ENCODE data around the gene MEGF11.

MEGF11 gene

GRCh38 chr15:65922621-65923020 is 330.9 kb downstream of the MEGF11 start:
- no peak for TF ChIP-seq CTCF (conservative IDR thresholded peaks at IDR 0.05; ENCODE audit: low read depth, low read length)
- no peak for DNase-seq (ENCODE audit: low read depth)
- no peak overlapping the region for H3K4me3 ChIP-seq (ENCODE audit: low read depth, low read length)

GRCh38 chr15:65921780-65922179 is 331.8 kb downstream of the MEGF11 start:
- H3K4me3 ChIP-seq (ENCODE audit: low read depth, low read length): no peak overlapping the region
- DNase-seq (ENCODE audit: low read depth): no peak
- TF ChIP-seq CTCF (conservative IDR thresholded peaks at IDR 0.05; ENCODE audit: low read depth, low read length): no peak

GRCh38 chr15:65920825-65921309 is 332.7 kb downstream of the MEGF11 start:
- no peak for TF ChIP-seq CTCF (conservative IDR thresholded peaks at IDR 0.05; ENCODE audit: low read depth, low read length)
- DNase-seq (ENCODE audit: low read depth): no peak

GRCh38 chr15:65920121-65920520 is 333.4 kb downstream of the MEGF11 start:
- DNase-seq (ENCODE audit: low read depth): no peak
- no peak overlapping the region for H3K4me3 ChIP-seq (ENCODE audit: low read depth, low read length)
- no peak for TF ChIP-seq CTCF (conservative IDR thresholded peaks at IDR 0.05; ENCODE audit: low read depth, low read length)

More at GRCh38 chr15:65920825-65921309, 332.7 kb downstream of the MEGF11 start:
- H3K4me3 ChIP-seq (ENCODE audit: low read depth, low read length): no peak overlapping the region

GRCh38 chr15:65919353-65919752 is 334.2 kb downstream of the MEGF11 start:
- no peak for TF ChIP-seq CTCF (conservative IDR thresholded peaks at IDR 0.05; ENCODE audit: low read depth, low read length)
- no peak overlapping the region for H3K4me3 ChIP-seq (ENCODE audit: low read depth, low read length)
- DNase-seq (ENCODE audit: low read depth): no peak

- no peak for TF ChIP-seq CTCF (conservative IDR thresholded peaks at IDR 0.05; ENCODE audit: low read depth, low read length)
- no peak overlapping the region for H3K4me3 ChIP-seq (ENCODE audit: low read depth, low read length)
- no peak for DNase-seq (ENCODE audit: low read depth)
These were observed 334.6 kb downstream of the MEGF11 start for GRCh38 chr15:65918945-65919344.

GRCh38 chr15:65918357-65918920 is 335.1 kb downstream of the MEGF11 start:
- no peak overlapping the region for H3K4me3 ChIP-seq (ENCODE audit: low read depth, low read length)
- no peak for TF ChIP-seq CTCF (conservative IDR thresholded peaks at IDR 0.05; ENCODE audit: low read depth, low read length)
- DNase-seq (ENCODE audit: low read depth): no peak

All from choroid plexus epithelial cell (primary cell).